ENCODE data around the gene CNBD2. TPM values are rescaled to one million over a fixed set of nuclear protein-coding genes. Genes with fewer than 3 reads are reported as not detected.

Gene CNBD2
- total RNA-seq, 1 donor from 2014 or later, result 3.0 TPM

DNA sequence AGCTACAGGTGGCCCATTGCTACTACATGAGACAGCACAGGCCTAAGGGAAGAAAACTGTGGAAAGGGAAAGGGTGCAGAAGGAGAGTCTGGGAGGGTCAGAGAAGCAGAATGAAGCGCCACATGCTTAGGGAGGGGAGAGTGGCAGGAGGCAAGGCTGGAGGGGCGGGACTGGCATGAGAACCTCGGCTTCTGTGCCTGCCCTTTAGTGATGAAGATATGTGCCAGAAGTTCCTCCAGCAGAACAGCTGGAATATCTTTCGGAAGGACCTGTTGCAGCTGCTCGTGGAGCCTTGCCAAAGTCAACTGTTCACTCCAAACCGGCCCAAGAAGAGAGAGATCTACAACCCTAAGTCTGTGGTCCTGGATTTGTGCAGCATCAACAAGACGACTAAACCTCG, 61.8 kb downstream of the CNBD2 start:
- Mint-ChIP-seq H3K27ac (ENCODE audit: unreplicated experiment) (no peak overlapping the region), H3K4me1 (ENCODE audit: low read depth, unreplicated experiment) (no peaks in the 10 kb centered on the region), H3K4me3 (ENCODE audit: unreplicated experiment) (no peak overlapping the region), H3K9me3 (ENCODE audit: unreplicated experiment) (no peaks in the 10 kb centered on the region), H3K27me3 (ENCODE audit: low read depth, unreplicated experiment) (peaks cover 23% of the 10 kb centered on the region), H3K36me3 (ENCODE audit: low read depth, unreplicated experiment) (peaks cover 2% of the 10 kb centered on the region)
- Histone ChIP-seq H4K20me1 (ENCODE audit: insufficient read depth, low read length) (no peaks in the 10 kb centered on the region), H3K4me1 (ENCODE audit: insufficient read depth, low read length) (no peaks in the 10 kb centered on the region), H3K9me3 (ENCODE audit: insufficient read depth, low read depth, low read length) (no peaks in the 10 kb centered on the region), H3K4me2 (ENCODE audit: low read length) (no peak overlapping the region), H3K27ac (ENCODE audit: low read depth, low read length) (no peak overlapping the region), H3K36me3 (ENCODE audit: insufficient read depth, low read length) (no peaks in the 10 kb centered on the region), H3K4me3 (ENCODE audit: insufficient read depth, low read depth, low read length) (no peak overlapping the region), H3K27me3 (ENCODE audit: insufficient read depth, low read length) (peaks cover 4% of the 10 kb centered on the region), H3K79me2 (ENCODE audit: insufficient read depth, low read length) (no peaks in the 10 kb centered on the region), H2AFZ (ENCODE audit: low read depth, low read length) (no peak overlapping the region), H3K9ac (ENCODE audit: low read length) (no peak overlapping the region)
- no peak for DNase-seq (ENCODE audit: low read depth)
- no peak for FAIRE-seq
- no peak for TF ChIP-seq EZH2 (IDR thresholded peaks at IDR 0.05; ENCODE audit: insufficient read depth, low read length)
- TF ChIP-seq, protein P1, sequence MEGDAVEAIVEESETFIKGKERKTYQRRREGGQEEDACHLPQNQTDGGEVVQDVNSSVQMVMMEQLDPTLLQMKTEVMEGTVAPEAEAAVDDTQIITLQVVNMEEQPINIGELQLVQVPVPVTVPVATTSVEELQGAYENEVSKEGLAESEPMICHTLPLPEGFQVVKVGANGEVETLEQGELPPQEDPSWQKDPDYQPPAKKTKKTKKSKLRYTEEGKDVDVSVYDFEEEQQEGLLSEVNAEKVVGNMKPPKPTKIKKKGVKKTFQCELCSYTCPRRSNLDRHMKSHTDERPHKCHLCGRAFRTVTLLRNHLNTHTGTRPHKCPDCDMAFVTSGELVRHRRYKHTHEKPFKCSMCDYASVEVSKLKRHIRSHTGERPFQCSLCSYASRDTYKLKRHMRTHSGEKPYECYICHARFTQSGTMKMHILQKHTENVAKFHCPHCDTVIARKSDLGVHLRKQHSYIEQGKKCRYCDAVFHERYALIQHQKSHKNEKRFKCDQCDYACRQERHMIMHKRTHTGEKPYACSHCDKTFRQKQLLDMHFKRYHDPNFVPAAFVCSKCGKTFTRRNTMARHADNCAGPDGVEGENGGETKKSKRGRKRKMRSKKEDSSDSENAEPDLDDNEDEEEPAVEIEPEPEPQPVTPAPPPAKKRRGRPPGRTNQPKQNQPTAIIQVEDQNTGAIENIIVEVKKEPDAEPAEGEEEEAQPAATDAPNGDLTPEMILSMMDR (IDR thresholded peaks at IDR 0.05; ENCODE audit: insufficient read depth, low read depth, low read length), result no peak

GRCh38 chr20:36031806-36032205, 63.4 kb downstream of the CNBD2 start:
- Mint-ChIP-seq H3K27ac (ENCODE audit: unreplicated experiment) (no peak overlapping the region), H3K4me3 (ENCODE audit: unreplicated experiment) (no peak overlapping the region), H3K4me1 (ENCODE audit: low read depth, unreplicated experiment) (peaks cover 6% of the 10 kb centered on the region), H3K27me3 (ENCODE audit: low read depth, unreplicated experiment) (peaks cover 17% of the 10 kb centered on the region), H3K36me3 (ENCODE audit: low read depth, unreplicated experiment) (peaks cover 2% of the 10 kb centered on the region), H3K9me3 (ENCODE audit: unreplicated experiment) (no peaks in the 10 kb centered on the region)
- H3K27me3 ChIP-seq (ENCODE audit: insufficient read depth, low read length), result no peaks in the 10 kb centered on the region
- H3K27ac ChIP-seq (ENCODE audit: low read depth, low read length), result no peak overlapping the region
- H3K4me3 ChIP-seq (ENCODE audit: insufficient read depth, low read depth, low read length), result no peak overlapping the region
- H3K4me1 ChIP-seq (ENCODE audit: insufficient read depth, low read length), result no peaks in the 10 kb centered on the region
- H4K20me1 ChIP-seq (ENCODE audit: insufficient read depth, low read length), result no peaks in the 10 kb centered on the region
- DNase-seq (ENCODE audit: low read depth) (no peak), FAIRE-seq (no peak)
- H2AFZ ChIP-seq (ENCODE audit: low read depth, low read length), result no peak overlapping the region
- no peaks in the 10 kb centered on the region for H3K79me2 ChIP-seq (ENCODE audit: insufficient read depth, low read length)
- H3K4me2 ChIP-seq (ENCODE audit: low read length), result no peak overlapping the region
- H3K9ac ChIP-seq (ENCODE audit: low read length), result no peak overlapping the region
- no peak for TF ChIP-seq EZH2 (IDR thresholded peaks at IDR 0.05; ENCODE audit: insufficient read depth, low read length)
- TF ChIP-seq, protein P1 (IDR thresholded peaks at IDR 0.05; ENCODE audit: insufficient read depth, low read depth, low read length), result no peak
- H3K36me3 ChIP-seq (ENCODE audit: insufficient read depth, low read length), result no peaks in the 10 kb centered on the region
- no peaks in the 10 kb centered on the region for H3K9me3 ChIP-seq (ENCODE audit: insufficient read depth, low read depth, low read length)

DNA sequence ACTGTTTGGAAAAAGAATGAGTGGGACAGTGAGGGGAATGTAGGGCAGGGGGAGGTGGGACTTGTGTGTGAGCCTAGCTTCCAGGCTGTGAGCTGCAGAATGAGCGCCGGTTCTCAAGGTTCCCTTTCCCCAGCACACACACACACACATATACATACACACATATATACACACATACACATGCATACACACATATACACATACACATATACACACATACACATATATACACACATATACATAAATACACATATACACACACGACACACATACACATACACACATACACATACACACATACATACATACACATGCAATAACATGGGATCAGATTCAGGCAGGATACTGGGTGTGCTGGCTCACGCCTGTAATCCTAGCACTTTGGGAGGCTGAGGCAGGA, 66.5 kb downstream of the CNBD2 start:
- Histone ChIP-seq H3K9ac (ENCODE audit: low read length) (no peak overlapping the region), H3K27ac (ENCODE audit: low read depth, low read length) (no peak overlapping the region), H3K36me3 (ENCODE audit: insufficient read depth, low read length) (no peaks in the 10 kb centered on the region), H3K79me2 (ENCODE audit: insufficient read depth, low read length) (no peaks in the 10 kb centered on the region), H3K4me2 (ENCODE audit: low read length) (no peak overlapping the region), H3K4me1 (ENCODE audit: insufficient read depth, low read length) (no peaks in the 10 kb centered on the region), H3K4me3 (ENCODE audit: insufficient read depth, low read depth, low read length) (no peak overlapping the region), H2AFZ (ENCODE audit: low read depth, low read length) (no peak overlapping the region), H3K27me3 (ENCODE audit: insufficient read depth, low read length) (no peaks in the 10 kb centered on the region), H4K20me1 (ENCODE audit: insufficient read depth, low read length) (no peaks in the 10 kb centered on the region), H3K9me3 (ENCODE audit: insufficient read depth, low read depth, low read length) (no peaks in the 10 kb centered on the region)
- TF ChIP-seq EZH2 (IDR thresholded peaks at IDR 0.05; ENCODE audit: insufficient read depth, low read length), result no peak
- TF ChIP-seq, protein P1 (IDR thresholded peaks at IDR 0.05; ENCODE audit: insufficient read depth, low read depth, low read length), result no peak
- Mint-ChIP-seq H3K4me1 (ENCODE audit: low read depth, unreplicated experiment) (peaks cover 6% of the 10 kb centered on the region), H3K27me3 (ENCODE audit: low read depth, unreplicated experiment) (peaks cover 11% of the 10 kb centered on the region), H3K36me3 (ENCODE audit: low read depth, unreplicated experiment) (peaks cover 2% of the 10 kb centered on the region), H3K27ac (ENCODE audit: unreplicated experiment) (no peak overlapping the region), H3K4me3 (ENCODE audit: unreplicated experiment) (no peak overlapping the region), H3K9me3 (ENCODE audit: unreplicated experiment) (no peaks in the 10 kb centered on the region)
- FAIRE-seq (no peak), DNase-seq (ENCODE audit: low read depth) (no peak)
